GM19397 (cell line): Measurements from ENCODE around the gene MAS1.
A peak's percentile ranks its signal among the peaks of the same experiment; 100 is the strongest.
"Not testable (repeated sequence)": the region's sequence is repeated elsewhere in the genome, so short reads cannot be mapped to it uniquely, and the experiment has no call there.

Experiments used
- ATAC-seq: cut with Tn5 transposase; IDR thresholded peaks from one replicate; pipeline ENCODE4 v1.9.1; 2021; ENCODE audit warnings: mild to moderate bottlenecking, moderate library complexity; ENCODE audit not compliant: unreplicated experiment

MAS1 gene

DNA sequence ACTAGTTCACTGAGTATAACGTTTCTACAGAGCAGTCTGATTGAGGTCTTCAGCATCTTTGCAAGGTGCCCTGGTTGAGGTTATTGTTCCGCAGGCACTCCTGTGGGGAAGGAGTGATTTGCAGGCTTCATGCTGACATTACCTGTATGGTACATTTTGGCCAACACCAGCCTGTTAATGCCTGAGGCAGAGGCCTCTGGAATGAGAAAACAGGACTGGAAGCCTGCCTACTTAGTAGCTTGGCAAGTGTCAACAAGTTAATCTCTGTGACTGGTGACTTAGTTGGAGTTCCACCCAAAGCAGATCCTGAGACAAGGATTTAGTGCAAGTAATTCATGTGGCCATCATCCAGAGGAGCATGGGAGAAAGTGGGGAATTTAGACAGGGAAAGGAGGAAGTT, 24.6 kb downstream of the MAS1 start:
- no peak for ATAC-seq

DNA sequence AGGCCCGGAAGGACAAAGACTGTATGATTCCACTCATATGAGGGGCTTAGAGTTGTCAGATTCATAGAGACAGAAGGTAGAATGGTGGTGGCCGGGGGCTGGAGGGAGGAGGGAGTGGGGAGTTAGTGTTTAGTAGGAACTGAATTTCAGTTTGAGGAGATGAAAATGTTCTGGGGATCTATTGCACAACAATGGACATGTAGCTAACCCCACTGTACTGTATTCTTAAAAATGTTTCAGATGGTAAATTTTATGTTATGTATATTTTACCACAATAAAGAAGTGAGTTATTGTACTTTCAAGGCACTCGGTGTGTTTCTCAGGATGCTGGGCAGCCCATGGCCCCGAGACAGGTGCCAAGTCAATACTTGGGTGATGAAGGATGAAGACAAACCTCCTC, 25.4 kb downstream of the MAS1 start:
- ATAC-seq = no peak

GRCh38 chr6:159916752-159917151, 26.0 kb downstream of the MAS1 start:
- no peak for ATAC-seq

- ATAC-seq = no peak
These were observed 28.3 kb downstream of the MAS1 start for GRCh38 chr6:159919011-159919511.

DNA sequence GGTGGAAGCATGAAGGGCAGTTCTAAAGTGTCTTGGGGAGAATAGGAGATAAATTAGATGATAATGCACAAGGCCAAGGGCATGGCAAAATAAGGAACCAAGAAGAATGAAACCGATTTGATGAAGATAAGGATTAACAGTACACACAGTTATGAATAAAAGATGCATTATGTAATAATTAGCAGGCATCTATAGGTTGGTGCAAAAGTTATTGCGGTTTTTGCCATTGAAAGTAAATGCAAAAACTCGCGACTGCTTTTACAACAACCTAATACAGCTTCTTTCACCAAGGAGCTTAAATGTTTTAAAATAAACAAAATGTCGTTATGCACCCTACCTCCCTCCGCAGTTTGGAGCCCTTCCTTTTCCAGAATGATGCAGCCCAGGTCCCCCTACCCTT, 29.0 kb downstream of the MAS1 start:
- no peak for ATAC-seq

DNA sequence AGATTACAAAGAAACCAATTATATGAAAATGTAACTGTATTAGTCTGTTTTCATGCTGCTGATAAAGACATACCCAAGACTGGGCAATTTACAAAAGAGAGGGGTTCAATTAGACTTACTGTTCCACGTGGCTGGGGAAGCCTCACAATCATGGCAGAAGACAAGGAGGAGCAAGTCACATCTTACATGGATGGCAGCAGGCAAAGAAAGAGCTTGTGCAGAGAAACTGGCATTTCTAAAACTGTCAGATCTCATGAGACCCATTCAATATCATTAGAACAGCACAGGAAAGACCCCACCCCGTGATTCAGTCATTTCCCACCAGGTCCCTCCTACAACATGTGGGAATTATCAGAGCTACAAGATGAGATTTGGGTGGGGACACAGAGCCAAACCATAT, 33.4 kb downstream of the MAS1 start:
- not testable (repeated sequence) for ATAC-seq

- no peak for ATAC-seq
These were observed 35.9 kb downstream of the MAS1 start for GRCh38 chr6:159926542-159927203.

DNA sequence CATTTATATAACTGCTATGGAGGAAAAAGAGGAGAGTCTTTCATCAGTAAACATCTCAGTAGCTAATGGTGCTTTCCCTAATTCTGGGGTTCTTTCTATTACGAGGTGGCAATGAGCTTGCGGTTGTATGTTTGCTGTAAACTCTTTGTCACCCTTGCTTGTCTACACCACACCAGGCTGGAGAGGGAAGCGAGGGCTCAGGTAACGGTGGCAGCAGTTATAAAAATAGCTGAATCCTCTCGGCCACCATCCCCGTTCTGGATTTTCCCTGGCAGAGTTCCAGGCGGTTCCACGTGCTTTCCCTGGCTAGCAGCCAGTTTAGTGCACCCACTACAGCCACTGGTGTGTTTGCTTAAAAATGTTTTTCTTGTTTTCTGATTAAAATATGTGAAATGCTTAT, 39.0 kb downstream of the MAS1 start:
- peak; percentile 36 for ATAC-seq

- ATAC-seq = peak; percentile 82
These were observed 40.3 kb downstream of the MAS1 start for GRCh38 chr6:159931112-159931511.

DNA sequence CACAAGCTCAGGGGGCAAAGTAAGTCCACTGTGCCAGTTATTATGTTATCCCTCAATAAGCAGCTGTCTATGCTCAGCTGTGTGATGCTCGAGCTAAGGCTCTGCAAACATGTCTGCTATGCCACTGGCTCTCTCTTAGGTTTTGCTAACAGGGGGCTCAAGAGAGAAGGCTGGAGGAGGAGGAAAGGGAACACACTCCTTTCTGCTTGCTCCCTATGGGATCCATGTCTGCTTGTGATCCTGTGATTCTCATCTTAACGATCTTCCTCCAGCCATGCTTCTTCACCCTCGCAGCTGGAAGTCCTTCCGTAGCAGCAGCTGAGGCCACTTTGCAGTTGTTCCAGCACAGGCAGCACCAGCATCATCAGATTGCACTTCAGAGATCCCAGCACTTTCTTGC, 41.1 kb downstream of the MAS1 start:
- peak; percentile 13 for ATAC-seq

DNA sequence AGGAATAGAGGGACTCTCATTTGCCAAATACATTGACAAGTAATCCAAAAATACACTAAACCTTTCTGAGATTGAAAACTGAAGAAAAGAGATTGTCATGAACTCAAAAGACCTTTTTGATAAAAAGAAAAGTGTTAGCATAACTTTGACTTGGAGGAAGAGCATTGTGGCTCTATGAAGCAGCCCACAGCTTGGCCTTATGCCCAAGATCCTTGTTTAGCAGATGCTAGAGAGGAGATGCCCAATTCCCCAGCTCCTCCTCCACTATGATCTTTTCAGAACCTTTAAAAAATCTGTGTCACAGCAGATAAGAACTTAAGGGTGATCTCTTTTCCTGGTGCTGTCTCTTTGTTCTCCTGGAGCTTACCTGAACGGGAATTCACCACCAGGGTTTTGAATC, 42.3 kb downstream of the MAS1 start:
- no peak for ATAC-seq

DNA sequence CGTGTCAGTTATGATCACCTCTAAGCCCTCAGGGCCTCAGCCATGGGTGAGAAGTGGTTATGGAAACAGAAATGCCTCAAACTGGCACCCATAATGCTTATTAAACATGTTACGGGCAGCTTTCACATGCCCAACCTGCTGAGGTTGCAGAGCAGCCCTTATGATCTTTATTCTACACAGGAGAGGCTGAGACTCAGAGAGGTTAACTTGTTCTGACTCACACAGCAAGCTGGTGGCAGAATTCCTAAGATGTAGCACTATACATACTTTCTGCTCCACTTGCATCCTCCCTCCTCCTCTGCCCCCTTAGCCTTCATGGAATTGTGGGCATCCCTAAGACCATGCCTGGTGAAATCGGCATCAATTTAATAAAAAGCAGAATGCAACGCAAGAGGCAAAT, 43.4 kb downstream of the MAS1 start:
- no peak for ATAC-seq

DNA sequence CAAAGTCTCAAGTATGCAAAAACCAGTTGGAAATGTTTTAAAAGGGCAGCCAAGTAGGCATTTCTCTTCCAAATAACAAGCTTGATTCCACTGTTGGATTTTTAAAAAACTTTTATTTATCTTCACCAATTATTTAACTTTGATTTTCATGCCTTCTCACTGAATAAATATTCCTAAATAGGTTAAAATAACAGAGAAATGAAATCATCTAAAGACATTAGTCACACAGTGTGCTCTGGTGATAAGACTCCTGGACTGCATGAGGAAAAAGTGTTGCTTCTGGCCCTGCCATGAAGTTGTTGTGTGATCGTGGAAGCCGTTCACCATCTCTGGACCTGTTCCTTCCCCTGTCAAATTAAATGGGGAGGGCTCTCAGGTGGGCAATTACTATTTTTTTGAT, 44.3 kb downstream of the MAS1 start:
- no peak for ATAC-seq

- ATAC-seq = no peak
These were observed 44.8 kb downstream of the MAS1 start for GRCh38 chr6:159935633-159936032.

DNA sequence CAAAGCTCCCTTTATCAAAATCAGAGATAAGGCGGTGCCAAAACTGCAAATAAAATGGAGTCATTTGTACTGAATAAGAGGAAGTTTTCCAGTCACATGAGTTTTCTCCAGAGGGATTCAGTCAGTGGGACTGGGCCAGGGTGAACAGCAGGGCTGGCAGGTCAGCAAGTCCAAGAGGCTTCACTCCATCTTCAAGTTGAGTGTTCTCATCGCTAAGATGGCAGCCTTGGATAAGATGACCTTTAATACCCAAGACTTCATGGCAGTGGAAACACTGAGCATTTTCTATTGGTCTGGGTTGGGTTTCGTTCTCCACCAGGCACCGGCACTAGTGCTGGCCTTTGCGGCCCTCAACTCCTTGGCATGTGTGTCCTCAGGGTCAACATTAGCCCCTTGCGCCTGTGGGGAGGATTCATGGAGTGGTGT, 48.8 kb downstream of the MAS1 start:
- no peak for ATAC-seq
